HepG2 (cell line): Measurements from ENCODE around the gene SAMD4B. TPM values are rescaled to one million over a fixed set of nuclear protein-coding genes. Genes with fewer than 3 reads are reported as not detected.

Experiments used
- ATAC-seq: fragments of 200-7000 bp; cut with Tn5 transposase; 3 replicates; pipeline ENCODE4 v1.9.1; 2020; ENCODE audit warnings: mild to moderate bottlenecking, moderate library complexity
- BruUV-seq: library from RNA; stranded (reverse); fragments of 400-500 nt; replicated peaks from 2 replicates; lab custom pipeline; 2021; lab: Mats Ljungman, UMichigan
- CTCF ChIA-PET: fragments of 300-600 bp; formaldehyde crosslinking; extraction: SDS; loops from one replicate; lab custom pipeline; 2021; ENCODE audit warnings: low total read pairs, inconsistent platforms, low intra/inter-chr PET ratio; lab: Yijun Ruan, JAX
- POLR2A ChIA-PET: fragments of 350-600 bp; sonication (Branson Sonifier 250); formaldehyde crosslinking; loops from one replicate; lab custom pipeline; 2020; ENCODE audit warnings: antibody characterized with exemption, inconsistent platforms; lab: Yijun Ruan, JAX
- DNase-seq: peaks from one replicate; pipeline ENCODE4 v3.0.0-alpha.2; 2015; ENCODE audit warnings: low spot score
- FAIRE-seq: peaks from 3 replicates; lab custom pipeline; 2011; peaks lifted over from hg19 to GRCh38; lab: Jason Lieb, UNC
- H2AFZ ChIP-seq: one replicate; pipeline ENCODE4 v1.6.1; 2011; ENCODE audit warnings: low read length, inconsistent platforms
- H3K27ac ChIP-seq: fragments of 300-600 bp; 3 replicates; pipeline ENCODE4 v1.8.0; 2011; ENCODE audit warnings: mixed run types, mild to moderate bottlenecking, mixed read lengths, low read length, inconsistent platforms; ENCODE audit not compliant: insufficient read depth; ENCODE audit errors: extremely low read length
- H3K27me3 ChIP-seq, 2 experiments: fragments of 200-600 bp in 1 of 2; 2 replicates in 1 of 2; 3 replicates in 1 of 2; pipeline versions ENCODE4 v1.6.0 to v1.8.0; 2011; ENCODE audit warnings: low read length in 2 of 2, mild to moderate bottlenecking in 2 of 2, moderate library complexity in 2 of 2, inconsistent platforms in 1 of 2; ENCODE audit not compliant: insufficient read depth in 2 of 2, control insufficient read depth in 1 of 2
- H3K36me3 ChIP-seq, 2 experiments: fragments of 200-600 bp in 1 of 2; replicated peaks in 1 of 2; 2 replicates in 1 of 2; 3 replicates in 1 of 2; pipeline versions ENCODE4 v1.5.1 to v1.8.0; 2011; ENCODE audit warnings: low read length in 2 of 2, inconsistent platforms in 1 of 2; ENCODE audit not compliant: insufficient read depth in 2 of 2, control insufficient read depth in 1 of 2
- H3K4me1 ChIP-seq: 2 replicates; pipeline ENCODE4 v1.5.1; 2012; ENCODE audit warnings: low read length, inconsistent platforms; ENCODE audit not compliant: insufficient read depth
- H3K4me2 ChIP-seq: 2 replicates; pipeline ENCODE4 v1.6.0; 2011; ENCODE audit warnings: low read depth, low read length, inconsistent platforms
- H3K4me3 ChIP-seq, 3 experiments: fragments of 200-600 bp in 1 of 3; sonication (generic), shearing (Covaris generic) in 1 of 3; replicated peaks in 1 of 3; 2 replicates each; pipeline ENCODE4 v1.5.1; 2011 to 2016; ENCODE audit warnings: low read length in 3 of 3, inconsistent platforms in 2 of 3, low read depth in 2 of 3, mild to moderate bottlenecking in 2 of 3, control low read depth in 1 of 3, mixed read lengths in 1 of 3; ENCODE audit not compliant: insufficient read depth in 1 of 3
- H3K79me2 ChIP-seq: one replicate; pipeline ENCODE4 v1.6.1; 2011; ENCODE audit warnings: low read length, inconsistent platforms; ENCODE audit not compliant: insufficient read depth
- H3K9ac ChIP-seq: 2 replicates; pipeline ENCODE4 v1.6.0; 2011; ENCODE audit warnings: mild to moderate bottlenecking, low read depth, low read length, inconsistent platforms; ENCODE audit not compliant: insufficient read depth
- H3K9me3 ChIP-seq: 2 replicates; pipeline ENCODE4 v1.5.1; 2012; ENCODE audit warnings: mild to moderate bottlenecking, low read length
- H4K20me1 ChIP-seq: 2 replicates; pipeline ENCODE4 v1.6.0; 2011; ENCODE audit warnings: inconsistent platforms, mild to moderate bottlenecking, low read length, moderate library complexity; ENCODE audit not compliant: insufficient read depth
- ZFX ChIP-seq: sonication (generic); formaldehyde crosslinking; IDR thresholded peaks from 2 replicates; pipeline ENCODE4 v1.4.0; 2020; ENCODE audit warnings: mild to moderate bottlenecking, low read depth, missing genetic modification reagents, moderate library complexity
- WGBS: methylation state at CpG from one replicate; pipeline ENCODE4 v1.1.6; 2017; ENCODE audit warnings: low lambda C conversion rate; 5-methylcytosine and 5-hydroxymethylcytosine counted together
- in situ Hi-C: cut with HindIII; loops from 2 replicates; pipeline ENCODE4 v1.10.0; 2017; ENCODE audit warnings: low pct_unique_long_range_greater_than_20kb; ENCODE audit not compliant: extremely low pct_ligation_motif_present
- intact Hi-C: fragments of 100-400 bp; cut with micrococcal nuclease; formaldehyde crosslinking; loops from one replicate; pipeline ENCODE4 v1.10.0; 2022; ENCODE audit not compliant: unreplicated experiment
- polyA plus RNA-seq, 8 experiments: library from polyadenylated mRNA; depleted of rRNA in 3 of 8; stranded (reverse) in 7 of 8; unstranded in 1 of 8; fragments of >200 nt; fragmentation: Illumina TruSeq in 4 of 8; extraction: Trizol in 4 of 8; gene quantifications; 2 replicates each; pipeline versions ENCODE4 v1.2.1 to v1.2.3, GENCODE V29; 2011 to 2016; ENCODE audit warnings: low read depth in 4 of 8, missing spikeins in 1 of 8, mixed read lengths in 1 of 8; ENCODE audit not compliant: insufficient read depth in 1 of 8
- total RNA-seq, 5 experiments: library from RNA; depleted of rRNA; stranded (reverse); fragments of >200 nt; fragmentation: Illumina TruSeq; extraction: Trizol; gene quantifications; 2 replicates each; pipeline ENCODE4 v1.2.3, GENCODE V29; 2016; ENCODE audit warnings: low read depth in 1 of 5
- TF ChIP-seq, protein P1 (sequence below): IDR thresholded peaks from 2 replicates; pipeline ENCODE4 v1.6.1; 2016; ENCODE audit warnings: low read depth, missing genetic modification reagents, missing compliant biosample characterization

SAMD4B gene
- total and polyA plus RNA-seq, 2 of the 13 experiments (the other 11 are each of a cell fraction or from before 2014, with no cell fraction given), result 26.0 to 31.8 TPM

- no peak for DNase-seq
- Histone ChIP-seq H3K4me1 (no peaks in the 10 kb centered on the region), H3K4me2 (no peak overlapping the region), H3K9ac (no peak overlapping the region), H4K20me1 (no peaks in the 10 kb centered on the region), H3K9me3 (no peaks in the 10 kb centered on the region), H3K27me3 (no peaks in the 10 kb centered on the region), H3K36me3 (peaks cover 24 to 73% of the 10 kb centered on the region in 2 experiments), H3K27ac (no peak overlapping the region), H3K79me2 (no peaks in the 10 kb centered on the region), H3K4me3 (no peak overlapping the region), H2AFZ (no peak overlapping the region)
- in situ Hi-C loops, result no loop called here
- no peak for FAIRE-seq
- whole genome bisulfite sequencing, result 97% methylated on average over 4 of the region's 5 CpGs
- no peak for TF ChIP-seq ZFX (CRISPR knock-in tag)
- TF ChIP-seq, protein P1, sequence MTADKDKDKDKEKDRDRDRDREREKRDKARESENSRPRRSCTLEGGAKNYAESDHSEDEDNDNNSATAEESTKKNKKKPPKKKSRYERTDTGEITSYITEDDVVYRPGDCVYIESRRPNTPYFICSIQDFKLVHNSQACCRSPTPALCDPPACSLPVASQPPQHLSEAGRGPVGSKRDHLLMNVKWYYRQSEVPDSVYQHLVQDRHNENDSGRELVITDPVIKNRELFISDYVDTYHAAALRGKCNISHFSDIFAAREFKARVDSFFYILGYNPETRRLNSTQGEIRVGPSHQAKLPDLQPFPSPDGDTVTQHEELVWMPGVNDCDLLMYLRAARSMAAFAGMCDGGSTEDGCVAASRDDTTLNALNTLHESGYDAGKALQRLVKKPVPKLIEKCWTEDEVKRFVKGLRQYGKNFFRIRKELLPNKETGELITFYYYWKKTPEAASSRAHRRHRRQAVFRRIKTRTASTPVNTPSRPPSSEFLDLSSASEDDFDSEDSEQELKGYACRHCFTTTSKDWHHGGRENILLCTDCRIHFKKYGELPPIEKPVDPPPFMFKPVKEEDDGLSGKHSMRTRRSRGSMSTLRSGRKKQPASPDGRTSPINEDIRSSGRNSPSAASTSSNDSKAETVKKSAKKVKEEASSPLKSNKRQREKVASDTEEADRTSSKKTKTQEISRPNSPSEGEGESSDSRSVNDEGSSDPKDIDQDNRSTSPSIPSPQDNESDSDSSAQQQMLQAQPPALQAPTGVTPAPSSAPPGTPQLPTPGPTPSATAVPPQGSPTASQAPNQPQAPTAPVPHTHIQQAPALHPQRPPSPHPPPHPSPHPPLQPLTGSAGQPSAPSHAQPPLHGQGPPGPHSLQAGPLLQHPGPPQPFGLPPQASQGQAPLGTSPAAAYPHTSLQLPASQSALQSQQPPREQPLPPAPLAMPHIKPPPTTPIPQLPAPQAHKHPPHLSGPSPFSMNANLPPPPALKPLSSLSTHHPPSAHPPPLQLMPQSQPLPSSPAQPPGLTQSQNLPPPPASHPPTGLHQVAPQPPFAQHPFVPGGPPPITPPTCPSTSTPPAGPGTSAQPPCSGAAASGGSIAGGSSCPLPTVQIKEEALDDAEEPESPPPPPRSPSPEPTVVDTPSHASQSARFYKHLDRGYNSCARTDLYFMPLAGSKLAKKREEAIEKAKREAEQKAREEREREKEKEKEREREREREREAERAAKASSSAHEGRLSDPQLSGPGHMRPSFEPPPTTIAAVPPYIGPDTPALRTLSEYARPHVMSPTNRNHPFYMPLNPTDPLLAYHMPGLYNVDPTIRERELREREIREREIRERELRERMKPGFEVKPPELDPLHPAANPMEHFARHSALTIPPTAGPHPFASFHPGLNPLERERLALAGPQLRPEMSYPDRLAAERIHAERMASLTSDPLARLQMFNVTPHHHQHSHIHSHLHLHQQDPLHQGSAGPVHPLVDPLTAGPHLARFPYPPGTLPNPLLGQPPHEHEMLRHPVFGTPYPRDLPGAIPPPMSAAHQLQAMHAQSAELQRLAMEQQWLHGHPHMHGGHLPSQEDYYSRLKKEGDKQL (CRISPR knock-in tag), result no peak
- ChIA-PET CTCF (no interaction called here), POLR2A (interaction anchor here (1.4 kb wide), 1 partner anchor 36 kb away, joined by 4 read pairs; the partner anchor contains the start of genes MED29 and PAF1)
- BruUV-seq, result no TSS peak
- ATAC-seq, result no peak
- intact Hi-C loops, result no loop called here
Observed at GRCh38 chr19:39355253-39355652, 13.0 kb downstream of the SAMD4B start.
